ENCODE results near the gene TRUB2.

The TRUB2 gene

DNA sequence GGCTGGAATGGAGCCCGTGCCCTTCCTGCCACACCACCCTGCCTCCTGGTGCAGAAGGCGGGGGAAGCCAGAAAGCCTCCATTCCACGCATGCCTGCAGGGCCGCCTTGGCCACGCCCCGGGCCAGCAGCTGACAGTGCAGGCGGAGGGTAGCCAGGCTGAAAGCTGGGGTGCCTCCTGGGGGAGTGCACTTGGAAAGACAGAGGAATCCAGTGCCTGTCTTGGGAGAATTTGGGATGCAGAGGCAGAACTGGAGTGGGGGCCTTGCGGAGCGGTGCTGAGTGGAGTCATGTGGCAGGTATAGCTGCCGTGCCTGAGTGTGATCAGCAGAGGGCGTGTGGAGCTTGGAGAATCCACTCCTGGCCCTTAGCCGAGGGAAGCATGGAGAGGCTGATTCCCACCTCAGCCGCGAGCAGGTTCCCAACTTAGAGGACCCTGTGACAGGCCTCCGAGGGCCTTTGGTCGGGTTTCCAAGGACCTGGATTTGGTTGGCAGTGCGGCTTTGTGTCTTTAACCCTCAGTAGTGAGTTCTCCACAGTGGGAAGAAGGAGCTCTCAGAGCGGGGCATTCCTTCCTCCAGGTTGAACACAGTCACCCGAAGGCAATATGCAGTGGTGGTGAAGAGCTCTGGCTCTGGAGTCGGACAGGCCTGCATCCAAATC lies 39.9 kb upstream of the TRUB2 start:
- ATAC-seq = peak; percentile 94
- TF ChIP-seq PATZ1 (CRISPR knock-in tag; IDR thresholded peaks at IDR 0.05; ENCODE audit: borderline replicate concordance) = no peak
- no peak for TF ChIP-seq ARNTL (CRISPR knock-in tag; IDR thresholded peaks at IDR 0.05; ENCODE audit: borderline replicate concordance, low read depth)
- TF ChIP-seq ZNF565 (CRISPR knock-in tag; conservative IDR thresholded peaks at IDR 0.05; ENCODE audit: low read depth) = no peak
- TF ChIP-seq, protein P1, sequence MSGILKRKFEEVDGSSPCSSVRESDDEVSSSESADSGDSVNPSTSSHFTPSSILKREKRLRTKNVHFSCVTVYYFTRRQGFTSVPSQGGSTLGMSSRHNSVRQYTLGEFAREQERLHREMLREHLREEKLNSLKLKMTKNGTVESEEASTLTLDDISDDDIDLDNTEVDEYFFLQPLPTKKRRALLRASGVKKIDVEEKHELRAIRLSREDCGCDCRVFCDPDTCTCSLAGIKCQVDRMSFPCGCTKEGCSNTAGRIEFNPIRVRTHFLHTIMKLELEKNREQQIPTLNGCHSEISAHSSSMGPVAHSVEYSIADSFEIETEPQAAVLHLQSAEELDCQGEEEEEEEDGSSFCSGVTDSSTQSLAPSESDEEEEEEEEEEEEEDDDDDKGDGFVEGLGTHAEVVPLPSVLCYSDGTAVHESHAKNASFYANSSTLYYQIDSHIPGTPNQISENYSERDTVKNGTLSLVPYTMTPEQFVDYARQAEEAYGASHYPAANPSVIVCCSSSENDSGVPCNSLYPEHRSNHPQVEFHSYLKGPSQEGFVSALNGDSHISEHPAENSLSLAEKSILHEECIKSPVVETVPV (CRISPR knock-in tag; IDR thresholded peaks at IDR 0.05) = no peak
- no peak for TF ChIP-seq GLIS3 (CRISPR knock-in tag; IDR thresholded peaks at IDR 0.05)
- TF ChIP-seq CREB5 (CRISPR knock-in tag; IDR thresholded peaks at IDR 0.05; ENCODE audit: low read depth) = no peak
- no peak for TF ChIP-seq ZFP3 (CRISPR knock-in tag; IDR thresholded peaks at IDR 0.05)
- no peak for TF ChIP-seq POU6F1 (CRISPR knock-in tag; IDR thresholded peaks at IDR 0.05; ENCODE audit: borderline replicate concordance, low read depth)
- TF ChIP-seq ZNF8 (CRISPR knock-in tag; IDR thresholded peaks at IDR 0.05) = no peak
- no peak for TF ChIP-seq RARB (CRISPR knock-in tag; IDR thresholded peaks at IDR 0.05)
- TF ChIP-seq ESRRG (CRISPR knock-in tag; IDR thresholded peaks at IDR 0.05) = no peak
- TF ChIP-seq, protein P2, sequence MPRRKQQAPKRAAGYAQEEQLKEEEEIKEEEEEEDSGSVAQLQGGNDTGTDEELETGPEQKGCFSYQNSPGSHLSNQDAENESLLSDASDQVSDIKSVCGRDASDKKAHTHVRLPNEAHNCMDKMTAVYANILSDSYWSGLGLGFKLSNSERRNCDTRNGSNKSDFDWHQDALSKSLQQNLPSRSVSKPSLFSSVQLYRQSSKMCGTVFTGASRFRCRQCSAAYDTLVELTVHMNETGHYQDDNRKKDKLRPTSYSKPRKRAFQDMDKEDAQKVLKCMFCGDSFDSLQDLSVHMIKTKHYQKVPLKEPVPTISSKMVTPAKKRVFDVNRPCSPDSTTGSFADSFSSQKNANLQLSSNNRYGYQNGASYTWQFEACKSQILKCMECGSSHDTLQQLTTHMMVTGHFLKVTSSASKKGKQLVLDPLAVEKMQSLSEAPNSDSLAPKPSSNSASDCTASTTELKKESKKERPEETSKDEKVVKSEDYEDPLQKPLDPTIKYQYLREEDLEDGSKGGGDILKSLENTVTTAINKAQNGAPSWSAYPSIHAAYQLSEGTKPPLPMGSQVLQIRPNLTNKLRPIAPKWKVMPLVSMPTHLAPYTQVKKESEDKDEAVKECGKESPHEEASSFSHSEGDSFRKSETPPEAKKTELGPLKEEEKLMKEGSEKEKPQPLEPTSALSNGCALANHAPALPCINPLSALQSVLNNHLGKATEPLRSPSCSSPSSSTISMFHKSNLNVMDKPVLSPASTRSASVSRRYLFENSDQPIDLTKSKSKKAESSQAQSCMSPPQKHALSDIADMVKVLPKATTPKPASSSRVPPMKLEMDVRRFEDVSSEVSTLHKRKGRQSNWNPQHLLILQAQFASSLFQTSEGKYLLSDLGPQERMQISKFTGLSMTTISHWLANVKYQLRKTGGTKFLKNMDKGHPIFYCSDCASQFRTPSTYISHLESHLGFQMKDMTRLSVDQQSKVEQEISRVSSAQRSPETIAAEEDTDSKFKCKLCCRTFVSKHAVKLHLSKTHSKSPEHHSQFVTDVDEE (CRISPR knock-in tag; IDR thresholded peaks at IDR 0.05) = no peak
- no peak for TF ChIP-seq CSDC2 (CRISPR knock-in tag; IDR thresholded peaks at IDR 0.05)
- no peak for TF ChIP-seq SNAI2 (CRISPR knock-in tag; IDR thresholded peaks at IDR 0.05)
- no peak for TF ChIP-seq OSR1 (CRISPR knock-in tag; IDR thresholded peaks at IDR 0.05)
- TF ChIP-seq PPARA (CRISPR knock-in tag; IDR thresholded peaks at IDR 0.05; ENCODE audit: borderline replicate concordance) = no peak
- TF ChIP-seq TOX (CRISPR knock-in tag; IDR thresholded peaks at IDR 0.05; ENCODE audit: borderline replicate concordance) = no peak

DNA sequence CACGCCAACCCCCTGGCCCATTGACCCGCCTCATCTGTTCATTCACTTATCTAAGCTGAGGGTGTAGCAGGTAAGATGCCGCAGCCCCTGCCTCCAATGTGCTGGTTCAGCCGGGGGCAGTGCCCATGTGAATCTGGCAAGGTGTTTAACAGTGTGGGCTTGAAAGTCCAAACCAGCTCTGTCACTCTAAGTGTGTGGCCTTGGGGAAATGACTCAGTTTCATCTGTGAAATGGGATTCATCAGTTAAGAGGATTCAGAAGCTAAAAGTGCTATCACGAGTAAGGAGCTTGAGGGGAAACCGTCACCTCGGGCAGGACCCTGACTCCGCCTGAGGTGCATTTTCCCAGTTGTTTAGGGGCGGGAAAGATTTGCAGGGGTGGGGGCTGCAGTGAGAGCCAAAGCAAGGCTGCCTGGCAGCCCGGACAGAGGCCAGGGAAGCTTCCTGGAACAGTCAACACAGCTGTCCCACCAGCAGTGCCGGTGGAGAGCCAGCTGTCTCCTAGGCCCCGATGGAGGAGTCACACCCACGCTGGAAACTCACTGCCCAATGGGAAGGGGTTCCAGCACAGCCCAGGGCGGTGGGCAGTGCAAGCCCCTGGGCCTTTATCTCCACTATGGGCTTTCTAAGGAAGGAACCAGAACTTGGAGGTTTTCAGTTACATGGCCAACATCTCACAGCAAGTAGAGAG lies 39.2 kb upstream of the TRUB2 start:
- ATAC-seq = peak; percentile 42
- TF ChIP-seq OSR1 (CRISPR knock-in tag; IDR thresholded peaks at IDR 0.05) (no peak), ZFP3 (CRISPR knock-in tag; IDR thresholded peaks at IDR 0.05) (no peak), ISL1 (CRISPR knock-in tag; IDR thresholded peaks at IDR 0.05) (no peak), ZFP30 (CRISPR knock-in tag; IDR thresholded peaks at IDR 0.05) (no peak), ZNF70 (CRISPR knock-in tag; IDR thresholded peaks at IDR 0.05) (no peak), RARB (CRISPR knock-in tag; IDR thresholded peaks at IDR 0.05) (no peak), GLIS3 (CRISPR knock-in tag; IDR thresholded peaks at IDR 0.05) (no peak), ZC3H10 (CRISPR knock-in tag; IDR thresholded peaks at IDR 0.05) (no peak), BACH2 (CRISPR knock-in tag; IDR thresholded peaks at IDR 0.05; ENCODE audit: borderline replicate concordance) (no peak), TCF4 (CRISPR knock-in tag; IDR thresholded peaks at IDR 0.05; ENCODE audit: borderline replicate concordance) (no peak), ARNTL (CRISPR knock-in tag; IDR thresholded peaks at IDR 0.05; ENCODE audit: borderline replicate concordance, low read depth) (no peak)
- TF ChIP-seq, protein P2 (CRISPR knock-in tag; IDR thresholded peaks at IDR 0.05) = no peak
- TF ChIP-seq, protein P1 (CRISPR knock-in tag; IDR thresholded peaks at IDR 0.05) = no peak

Measured in SK-N-SH treated with all-trans-retinoic acid at 6 μM for 48 hours (cell line).